Mesodermal cell (in vitro differentiated cells): ENCODE measurements around the gene LPAR6.

Experiments used
- H3K27ac ChIP-seq: 2 replicates; pipeline ENCODE4 v1.7.0; 2013; ENCODE audit warnings: mild to moderate bottlenecking, low read depth, low read length, moderate library complexity; ENCODE audit not compliant: severe bottlenecking
- H3K36me3 ChIP-seq: 2 replicates; pipeline ENCODE4 v1.7.1; 2013; ENCODE audit warnings: mild to moderate bottlenecking, low read length, moderate library complexity; ENCODE audit not compliant: control insufficient read depth, insufficient read depth
- H3K4me1 ChIP-seq: one replicate; pipeline ENCODE4 v1.7.1; 2013; ENCODE audit warnings: mild to moderate bottlenecking, low read length; ENCODE audit not compliant: insufficient read depth, control insufficient read depth, poor library complexity, severe bottlenecking
- H3K4me3 ChIP-seq: 2 replicates; pipeline ENCODE4 v1.7.0; 2013; ENCODE audit warnings: low read length, control low read depth, mild to moderate bottlenecking; ENCODE audit not compliant: insufficient read depth, poor library complexity, severe bottlenecking; ENCODE audit errors: extremely low read depth
- H3K9me3 ChIP-seq: 2 replicates; pipeline ENCODE4 v1.7.1; 2013; ENCODE audit warnings: mild to moderate bottlenecking, low read length, moderate library complexity; ENCODE audit not compliant: control insufficient read depth
- WGBS, 2 experiments: methylation state at CpG; one replicate each; pipeline ENCODE4 v1.1.5; 2013; ENCODE audit warnings: missing lambda C conversion rate in 2 of 2; ENCODE audit not compliant: insufficient coverage in 2 of 2; 5-methylcytosine and 5-hydroxymethylcytosine counted together

The LPAR6 gene

DNA sequence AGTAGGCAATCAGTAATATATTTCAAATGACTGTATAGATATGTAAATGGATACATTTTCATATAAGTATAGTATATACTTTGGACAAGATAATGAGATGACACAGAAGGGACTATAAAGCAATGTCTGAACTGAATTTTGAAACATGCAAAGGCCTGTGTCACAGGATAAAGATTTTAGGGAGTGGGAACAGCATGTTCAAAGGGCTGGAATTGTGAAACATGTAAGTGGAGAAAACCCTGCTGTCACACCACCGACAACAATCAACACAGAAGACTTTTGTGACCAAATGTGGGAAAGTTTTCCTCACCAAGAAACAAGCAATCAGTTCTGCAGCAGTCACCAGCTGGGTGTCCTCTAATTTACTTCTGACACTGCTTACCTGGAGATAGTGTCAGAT is 42.9 kb downstream of the LPAR6 start:
- no peaks in the 10 kb centered on the region for H3K4me1 ChIP-seq
- H3K4me3 ChIP-seq: no peak overlapping the region
- H3K9me3 ChIP-seq: no peaks in the 10 kb centered on the region
- peaks cover 15% of the 10 kb centered on the region for H3K36me3 ChIP-seq
- H3K27ac ChIP-seq: no peak overlapping the region
- WGBS, 2 experiments: 80% methylated on average over 1 of the region's 1 CpG; no CpG with 5 or more reads in 1 of the 2 experiments
